HG03066 (cell line): Measurements from ENCODE around the gene EGR1.

Source experiments
- ATAC-seq: cut with Tn5 transposase; IDR thresholded peaks from one replicate; pipeline ENCODE4 v1.9.1; 2021; ENCODE audit warnings: low read depth; ENCODE audit not compliant: unreplicated experiment

Gene EGR1

DNA sequence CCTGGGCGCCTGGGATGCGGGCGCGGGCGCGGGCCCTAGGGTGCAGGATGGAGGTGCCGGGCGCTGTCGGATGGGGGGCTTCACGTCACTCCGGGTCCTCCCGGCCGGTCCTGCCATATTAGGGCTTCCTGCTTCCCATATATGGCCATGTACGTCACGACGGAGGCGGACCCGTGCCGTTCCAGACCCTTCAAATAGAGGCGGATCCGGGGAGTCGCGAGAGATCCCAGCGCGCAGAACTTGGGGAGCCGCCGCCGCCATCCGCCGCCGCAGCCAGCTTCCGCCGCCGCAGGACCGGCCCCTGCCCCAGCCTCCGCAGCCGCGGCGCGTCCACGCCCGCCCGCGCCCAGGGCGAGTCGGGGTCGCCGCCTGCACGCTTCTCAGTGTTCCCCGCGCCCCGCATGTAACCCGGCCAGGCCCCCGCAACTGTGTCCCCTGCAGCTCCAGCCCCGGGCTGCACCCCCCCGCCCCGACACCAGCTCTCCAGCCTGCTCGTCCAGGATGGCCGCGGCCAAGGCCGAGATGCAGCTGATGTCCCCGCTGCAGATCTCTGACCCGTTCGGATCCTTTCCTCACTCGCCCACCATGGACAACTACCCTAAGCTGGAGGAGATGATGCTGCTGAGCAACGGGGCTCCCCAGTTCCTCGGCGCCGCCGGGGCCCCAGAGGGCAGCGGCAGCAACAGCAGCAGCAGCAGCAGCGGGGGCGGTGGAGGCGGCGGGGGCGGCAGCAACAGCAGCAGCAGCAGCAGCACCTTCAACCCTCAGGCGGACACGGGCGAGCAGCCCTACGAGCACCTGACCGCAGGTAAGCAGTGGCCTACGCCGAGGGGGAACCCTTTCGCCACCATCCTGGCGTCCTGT is at the start of gene EGR1:
Gene EGR1, plus strand, starts transcription at position 219 of the 864 bp plus-strand sequence. Its CDS starts 283 bp downstream, at position 502.
- peak; percentile 62 for ATAC-seq

DNA sequence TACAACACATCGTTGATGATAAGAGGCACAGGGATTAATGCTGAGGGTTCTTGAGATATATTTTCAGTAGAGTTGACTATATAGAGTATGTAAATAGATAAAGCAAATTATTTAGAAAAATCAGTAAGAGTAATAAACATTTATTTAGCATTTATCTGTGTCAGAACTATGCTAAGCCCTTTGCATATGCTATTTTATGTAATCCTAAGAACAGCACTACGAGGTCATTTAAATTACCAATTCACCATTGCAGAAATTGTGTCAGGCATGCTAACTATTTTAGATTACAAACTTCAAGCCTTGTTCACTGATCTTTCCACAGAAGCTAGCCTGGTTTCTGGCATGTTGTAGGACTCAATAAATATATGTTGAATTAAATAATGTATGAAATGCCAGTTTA is 46.8 kb upstream of the EGR1 start:
- ATAC-seq = no peak

- no peak for ATAC-seq
Measured at GRCh38 chr5:138425079-138425478, 40.2 kb upstream of the EGR1 start.

DNA sequence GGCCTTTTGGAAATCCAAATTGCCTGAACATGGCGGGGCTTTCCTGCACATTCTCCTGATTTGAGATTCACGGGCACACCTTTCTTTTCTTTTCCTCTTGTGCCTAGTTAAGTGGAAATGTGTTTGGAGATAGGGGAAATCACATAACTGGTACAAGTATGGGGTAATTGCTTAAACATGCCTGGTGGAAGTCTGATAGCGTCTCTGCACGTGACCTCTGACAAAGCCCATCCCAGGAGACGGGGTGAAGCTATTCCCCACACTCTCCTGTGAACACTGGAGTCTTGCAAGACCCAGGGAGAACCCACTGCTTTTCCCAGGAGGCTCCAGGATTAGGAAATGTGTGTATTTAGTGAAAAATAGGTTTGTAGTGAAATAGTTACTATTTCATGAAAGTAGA is 29.3 kb upstream of the EGR1 start:
- ATAC-seq = no peak

DNA sequence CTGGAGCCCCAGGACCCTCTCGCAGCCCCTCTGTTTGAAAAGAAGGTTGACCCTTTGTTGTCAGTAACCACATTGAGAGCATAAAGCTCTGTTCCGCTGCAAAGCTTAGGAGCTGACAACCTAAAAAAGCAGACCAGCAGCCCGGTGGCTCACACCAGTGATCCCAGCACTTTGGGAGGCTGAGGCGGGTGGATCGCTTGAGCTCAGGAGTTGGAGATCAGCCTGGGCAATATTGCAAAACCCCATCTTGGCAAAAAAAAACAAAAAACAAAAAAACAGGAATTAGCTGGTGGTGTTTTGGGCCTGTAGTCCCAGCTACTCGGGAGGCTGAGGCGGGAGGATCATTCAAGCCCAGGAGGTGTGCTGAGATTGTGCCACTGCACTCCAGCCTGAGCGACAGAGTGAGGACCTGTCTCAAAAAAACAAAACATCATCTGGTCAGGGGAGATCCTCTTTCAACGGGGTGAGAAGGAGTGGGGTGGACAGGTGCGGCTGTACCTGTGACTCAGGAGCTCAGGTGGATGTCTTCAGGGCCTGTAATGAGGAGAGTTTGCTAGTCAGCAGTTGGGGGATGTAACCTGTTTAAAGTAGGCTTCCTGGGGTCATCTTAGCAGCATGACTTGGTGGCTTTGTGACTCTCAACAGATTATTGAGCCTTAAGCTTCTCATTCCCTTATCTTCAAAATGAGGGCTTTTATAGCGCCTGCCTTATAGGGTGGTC is 27.1 kb upstream of the EGR1 start:
- ATAC-seq = no peak

GRCh38 chr5:138438724-138439476 is 26.4 kb upstream of the EGR1 start, which contains the start of gene REEP2:
REEP2 (plus strand) TSS chr5:138439057; CDS start chr5:138439209, 152 bp downstream.
- peak; percentile 67 for ATAC-seq

GRCh38 chr5:138439477-138440158 is 25.7 kb upstream of the EGR1 start:
- no peak for ATAC-seq

GRCh38 chr5:138440159-138441073 is 24.9 kb upstream of the EGR1 start:
- no peak for ATAC-seq

DNA sequence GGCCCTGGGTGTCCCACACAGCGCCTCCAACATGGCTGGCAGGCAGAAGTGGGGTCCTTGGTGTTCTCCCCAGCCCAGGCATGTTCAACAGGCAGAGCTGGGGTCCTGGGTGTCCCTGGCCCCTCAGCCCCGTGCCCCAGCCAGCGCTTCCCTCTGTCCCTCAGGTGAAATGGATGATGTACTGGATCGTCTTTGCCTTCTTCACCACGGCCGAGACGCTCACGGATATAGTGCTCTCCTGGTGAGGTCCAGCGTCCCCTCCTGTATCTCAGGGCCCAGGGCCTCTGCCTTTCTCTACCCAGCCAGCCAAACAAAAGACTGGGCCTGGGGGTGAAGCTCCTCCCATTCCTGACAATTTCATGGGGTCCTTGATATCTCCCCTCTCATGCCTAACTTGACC is 24.1 kb upstream of the EGR1 start:
- no peak for ATAC-seq

- ATAC-seq = no peak
Measured at GRCh38 chr5:138444078-138444773, 21.1 kb upstream of the EGR1 start.

DNA sequence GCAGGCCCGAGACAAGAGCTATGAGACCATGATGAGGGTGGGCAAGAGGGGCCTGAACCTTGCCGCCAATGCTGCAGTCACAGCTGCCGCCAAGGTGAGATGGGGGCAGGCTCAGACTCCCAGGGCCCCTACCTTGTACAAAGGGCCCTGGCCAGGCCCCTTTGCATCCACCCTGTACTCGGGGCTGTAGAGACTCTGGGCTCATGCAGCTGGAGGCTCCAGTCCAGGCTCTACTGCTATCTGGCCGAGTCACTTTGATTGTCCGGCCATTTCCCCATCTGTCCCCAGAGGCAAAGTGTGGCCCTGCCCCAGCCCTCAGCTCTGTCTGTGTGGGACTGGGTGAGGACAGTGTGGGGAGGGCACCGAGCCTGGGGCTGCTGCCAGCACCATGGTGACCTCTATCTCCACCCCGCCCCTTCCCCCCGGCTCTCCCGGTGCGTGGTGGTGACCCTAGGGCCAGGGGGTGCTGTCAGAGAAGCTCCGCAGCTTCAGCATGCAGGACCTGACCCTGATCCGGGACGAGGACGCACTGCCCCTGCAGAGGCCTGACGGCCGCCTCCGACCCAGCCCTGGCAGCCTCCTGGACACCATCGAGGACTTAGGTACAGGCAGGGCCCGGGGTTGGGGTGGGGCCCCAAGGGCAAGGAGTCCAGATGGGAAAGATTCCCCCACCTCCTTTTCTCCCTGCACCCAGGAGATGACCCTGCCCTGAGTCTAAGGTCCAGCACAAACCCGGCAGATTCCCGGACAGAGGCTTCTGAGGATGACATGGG is 20.3 kb upstream of the EGR1 start:
- ATAC-seq = no peak

- no peak for ATAC-seq
Measured at GRCh38 chr5:138445547-138446271, 19.6 kb upstream of the EGR1 start.

GRCh38 chr5:138448070-138448469 is 17.2 kb upstream of the EGR1 start:
- no peak for ATAC-seq

DNA sequence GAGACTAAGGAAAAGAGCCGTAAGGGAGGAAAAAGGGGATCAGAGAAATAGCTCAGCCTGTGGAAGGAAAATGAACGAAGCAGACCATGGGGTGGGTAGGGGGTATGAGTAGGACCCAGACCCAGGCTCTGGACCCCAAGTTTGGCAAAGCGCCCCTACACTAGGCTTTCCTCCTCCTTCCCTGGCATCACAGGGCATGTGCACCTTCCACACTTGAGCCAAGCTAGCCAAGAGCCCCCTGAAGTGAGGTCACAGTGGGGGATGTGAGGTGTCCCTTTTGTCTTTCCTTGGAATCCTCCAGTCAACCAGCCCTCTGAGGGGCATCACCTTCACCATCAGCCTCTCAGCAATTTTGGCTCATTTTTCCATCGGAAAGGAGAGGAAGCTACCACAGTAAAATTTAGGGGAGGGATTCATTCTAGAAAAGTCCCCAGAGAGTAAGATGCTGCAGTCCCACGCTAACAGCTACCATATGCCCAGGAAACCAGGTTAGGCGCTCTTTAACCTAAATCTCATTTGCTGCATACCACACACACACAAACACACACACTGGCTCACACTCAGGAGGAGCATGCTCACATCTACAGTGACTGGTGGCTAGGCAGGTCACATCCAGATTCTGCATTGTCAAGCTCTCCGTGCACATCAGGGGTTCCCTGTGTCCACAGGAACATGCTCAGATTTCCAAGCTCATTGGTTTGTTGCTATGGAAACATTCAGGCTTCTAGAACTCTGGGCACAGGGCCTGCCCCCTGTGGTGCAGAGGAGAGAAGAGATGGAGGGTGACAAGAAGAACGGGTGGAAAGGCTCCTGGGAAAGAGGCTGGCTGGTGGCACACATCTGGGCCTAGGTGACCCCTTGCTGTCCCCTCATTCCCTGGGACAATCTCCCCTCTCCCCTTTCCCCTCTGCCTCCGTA is 16.5 kb upstream of the EGR1 start:
- no peak for ATAC-seq

GRCh38 chr5:138449501-138450239 is 15.6 kb upstream of the EGR1 start:
- ATAC-seq = peak; percentile 81

- ATAC-seq = no peak
Measured at GRCh38 chr5:138450971-138451370, 14.3 kb upstream of the EGR1 start.
